NCI-H748 (cell line): ENCODE results near the gene ALDH18A1.
A peak's percentile ranks its signal among the peaks of the same experiment; 100 is the strongest.
"Not testable (repeated sequence)": the region's sequence is repeated elsewhere in the genome, so short reads cannot be mapped to it uniquely, and the experiment has no call there.

Experiments
- DNase-seq: peaks from one replicate; lab custom pipeline; 2025; ENCODE audit not compliant: unreplicated experiment; lab: John Stamatoyannopoulos, UW

ALDH18A1 gene

GRCh38 chr10:95651346-95652060, 5.0 kb downstream of the ALDH18A1 start:
- DNase-seq = no peak

- no peak for DNase-seq
Observed at GRCh38 chr10:95650232-95650631, 6.3 kb downstream of the ALDH18A1 start.

DNA sequence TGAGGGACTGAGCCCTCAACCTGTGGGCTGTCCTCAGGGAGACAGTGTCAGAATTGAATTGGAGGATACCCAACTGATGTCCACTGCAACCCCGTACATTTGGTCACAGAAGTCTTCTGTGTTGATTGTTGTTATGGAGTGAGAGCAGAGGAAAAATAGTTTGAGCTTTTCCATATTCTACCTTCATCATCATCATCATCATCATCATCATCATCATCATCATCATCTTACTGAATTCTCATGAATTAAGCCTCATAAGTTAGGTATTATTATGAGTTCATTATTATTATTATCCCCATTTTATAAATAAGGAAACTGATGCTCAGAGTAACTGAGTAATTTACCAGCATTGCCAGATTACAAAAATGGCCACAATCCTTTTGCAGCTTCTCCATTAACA, 8.4 kb downstream of the ALDH18A1 start:
- no peak for DNase-seq

- no peak for DNase-seq
Observed at GRCh38 chr10:95646160-95646559, 10.4 kb downstream of the ALDH18A1 start.

DNA sequence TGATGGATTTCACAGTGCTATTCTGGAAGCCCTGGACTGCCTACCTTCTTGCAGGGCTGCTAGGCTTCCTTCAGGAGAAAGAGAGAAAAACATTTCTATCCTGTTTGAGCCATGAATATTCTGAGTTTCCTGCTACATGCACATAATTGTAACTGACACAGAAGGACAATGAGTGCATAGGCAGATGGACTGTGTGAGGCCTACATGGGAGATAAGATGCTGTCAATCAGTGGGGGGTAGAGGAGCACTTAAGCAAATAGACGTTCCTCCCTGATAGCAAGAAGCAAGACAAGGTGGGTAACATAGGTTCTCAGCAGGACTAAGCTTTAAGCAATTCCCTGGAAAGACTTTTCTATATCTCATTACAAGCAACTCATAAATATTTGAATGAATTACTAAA, 11.6 kb downstream of the ALDH18A1 start:
- DNase-seq = no peak

GRCh38 chr10:95640891-95641315, 15.6 kb downstream of the ALDH18A1 start:
- DNase-seq = no peak

- no peak for DNase-seq
Observed at GRCh38 chr10:95637911-95638310, 18.6 kb downstream of the ALDH18A1 start.

- DNase-seq = no peak
Observed at GRCh38 chr10:95637140-95637539, 19.4 kb downstream of the ALDH18A1 start.

DNA sequence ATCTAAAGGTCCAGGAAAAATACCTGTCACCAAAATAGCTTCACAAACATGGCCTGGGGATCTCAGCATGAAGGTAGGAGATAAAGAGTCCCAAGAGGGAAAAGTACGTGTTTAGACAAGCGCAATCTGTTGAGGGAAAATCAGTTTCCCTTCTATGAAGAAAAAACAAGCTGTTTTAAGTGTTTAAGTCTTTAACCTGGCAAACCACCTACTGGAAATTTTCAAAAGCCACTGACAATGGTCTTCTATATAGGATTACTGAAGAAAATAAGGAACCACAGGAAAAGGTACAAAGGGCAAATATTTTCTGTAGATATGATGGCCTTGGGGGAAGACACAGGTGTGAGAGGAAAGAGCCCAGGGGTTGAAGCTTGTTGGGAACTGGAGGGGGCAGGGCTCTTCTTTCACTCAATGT, 21.2 kb downstream of the ALDH18A1 start:
- DNase-seq = no peak

- DNase-seq = no peak
Observed at GRCh38 chr10:95628786-95629185, 27.7 kb downstream of the ALDH18A1 start.

- no peak for DNase-seq
Observed at GRCh38 chr10:95626500-95626899, 30.0 kb downstream of the ALDH18A1 start.

GRCh38 chr10:95620415-95620814, 36.1 kb downstream of the ALDH18A1 start:
- not testable (repeated sequence) for DNase-seq

GRCh38 chr10:95618101-95618500, 38.4 kb downstream of the ALDH18A1 start:
- no peak for DNase-seq

DNA sequence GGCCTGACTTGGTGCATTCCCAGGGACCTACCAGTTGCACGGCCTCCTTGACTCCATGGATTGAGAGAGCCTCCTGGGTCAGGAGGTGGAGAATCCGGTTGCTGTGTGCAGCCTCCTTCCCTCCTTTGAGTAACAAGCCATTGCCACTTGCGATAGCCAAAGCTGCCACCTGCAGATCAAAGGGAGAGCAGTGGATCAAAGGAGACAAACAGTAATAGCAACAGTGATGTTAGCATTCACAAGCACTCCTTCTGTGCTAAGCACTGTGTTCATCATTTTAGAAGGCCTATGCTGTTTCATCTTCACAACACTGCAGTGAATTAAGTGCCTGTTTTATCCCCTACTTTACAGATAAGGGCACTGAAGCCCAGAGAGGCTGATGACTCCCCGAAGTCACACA, 40.1 kb downstream of the ALDH18A1 start:
- DNase-seq = no peak

GRCh38 chr10:95613330-95613729, 43.2 kb downstream of the ALDH18A1 start:
- no peak for DNase-seq

GRCh38 chr10:95610727-95611126, 45.8 kb downstream of the ALDH18A1 start:
- DNase-seq = no peak

DNA sequence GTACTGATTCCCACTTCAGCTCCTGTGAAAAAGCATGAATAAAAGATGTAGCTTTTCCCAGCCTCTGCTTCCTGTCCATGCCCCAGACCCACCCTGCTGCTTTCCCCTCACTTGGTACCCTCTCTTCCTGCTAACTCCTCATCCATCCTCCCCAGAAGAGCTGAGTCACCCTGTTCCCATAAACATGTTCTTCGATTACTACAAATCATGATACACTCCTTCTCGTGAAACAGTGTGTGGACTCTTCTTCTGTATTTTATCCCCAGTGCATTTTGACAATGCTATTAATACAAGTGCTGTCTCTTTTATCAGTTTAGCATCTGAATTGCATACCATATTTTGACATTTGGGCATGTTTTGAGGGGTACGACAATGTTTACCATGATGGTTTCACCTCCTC, 49.6 kb downstream of the ALDH18A1 start:
- DNase-seq = no peak

DNA sequence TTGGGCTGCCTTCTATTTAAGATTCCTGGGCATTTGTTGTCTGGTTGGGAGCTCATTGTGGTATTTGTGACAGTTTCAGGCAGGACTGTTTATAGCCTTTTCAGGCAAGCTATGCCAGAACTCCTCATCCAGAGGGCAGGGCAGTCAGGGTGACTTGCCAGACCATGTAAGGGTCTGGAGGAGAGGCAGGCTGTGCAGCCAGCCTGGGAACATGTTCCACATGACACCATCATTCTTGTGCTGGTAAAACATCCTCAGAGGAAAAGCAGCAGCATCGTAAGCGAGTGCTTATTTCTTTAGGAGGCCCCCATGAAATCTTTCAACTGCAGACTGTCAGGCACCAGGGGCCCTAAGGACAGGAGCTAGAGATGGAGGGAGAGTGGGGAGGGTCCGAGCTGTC, 51.3 kb downstream of the ALDH18A1 start:
- no peak for DNase-seq

DNA sequence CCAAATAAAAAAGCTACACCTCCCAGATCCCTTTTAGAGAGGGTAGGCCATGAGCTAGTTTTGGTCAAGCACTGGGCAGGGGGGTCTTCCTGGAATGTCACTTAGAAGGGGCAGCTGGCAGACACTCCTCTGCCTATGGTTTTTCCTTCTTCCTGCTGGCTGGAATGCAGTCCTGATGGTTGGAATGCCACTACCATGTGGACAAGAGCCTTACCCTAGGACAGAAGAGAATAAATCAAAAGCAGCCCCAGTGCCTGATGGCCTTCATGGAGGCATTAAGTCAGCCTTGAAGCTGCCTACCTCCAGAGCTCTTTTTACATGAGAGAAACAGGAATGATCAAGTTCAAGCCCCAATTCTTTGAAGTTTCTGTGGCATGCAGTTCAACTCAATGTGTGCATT, 51.9 kb downstream of the ALDH18A1 start:
- DNase-seq = no peak

- DNase-seq = no peak
Observed at GRCh38 chr10:95602382-95602781, 54.1 kb downstream of the ALDH18A1 start.

DNA sequence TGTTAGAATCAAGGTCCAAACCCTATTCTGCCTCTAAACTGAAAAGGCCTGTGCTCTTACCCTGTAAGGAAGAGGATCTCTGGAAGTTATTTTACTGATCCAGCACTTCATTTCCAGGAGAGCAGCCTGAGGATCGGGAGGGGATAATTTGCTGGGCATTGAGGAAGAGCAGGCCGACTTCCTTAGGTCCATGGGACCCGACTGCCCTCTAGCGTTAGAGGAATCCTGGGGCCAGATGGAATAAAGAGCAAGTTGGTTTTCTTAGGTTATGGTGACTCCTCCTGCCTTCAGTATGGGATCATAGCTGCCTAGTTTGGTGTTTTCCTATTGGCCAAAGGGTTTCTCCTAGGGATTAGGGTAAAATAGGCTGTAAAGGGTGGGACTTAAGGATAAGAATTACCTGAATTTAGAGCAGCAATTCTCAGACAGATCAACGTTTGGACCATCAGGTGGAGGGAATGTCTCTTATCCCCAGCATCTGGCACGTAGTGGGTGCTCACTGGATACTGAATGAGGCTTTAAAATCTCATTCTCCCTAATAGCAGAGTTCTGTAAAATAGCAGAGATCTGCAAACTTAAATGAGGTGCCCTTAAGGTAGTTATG, 55.3 kb downstream of the ALDH18A1 start:
- peak; percentile 72 for DNase-seq

DNA sequence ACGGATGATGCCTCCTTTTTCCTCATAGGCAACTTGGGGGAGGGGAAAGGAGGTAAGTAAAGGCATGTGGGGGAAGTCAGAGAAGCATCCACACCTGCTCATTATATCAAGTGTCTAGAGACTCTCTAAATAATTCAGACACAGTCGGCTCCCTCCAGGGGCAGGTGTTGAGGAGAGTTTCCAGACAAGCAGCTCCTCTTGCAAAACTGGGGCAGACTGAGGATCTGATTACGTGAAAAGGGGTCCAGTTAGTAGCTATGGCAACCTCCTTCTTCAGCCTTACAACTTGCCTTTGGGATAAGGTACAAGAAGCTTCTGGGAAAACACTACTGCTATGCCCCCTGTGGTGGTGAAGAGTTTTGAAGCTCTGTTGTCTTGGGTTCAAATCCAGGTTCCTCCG, 56.4 kb downstream of the ALDH18A1 start:
- no peak for DNase-seq

DNA sequence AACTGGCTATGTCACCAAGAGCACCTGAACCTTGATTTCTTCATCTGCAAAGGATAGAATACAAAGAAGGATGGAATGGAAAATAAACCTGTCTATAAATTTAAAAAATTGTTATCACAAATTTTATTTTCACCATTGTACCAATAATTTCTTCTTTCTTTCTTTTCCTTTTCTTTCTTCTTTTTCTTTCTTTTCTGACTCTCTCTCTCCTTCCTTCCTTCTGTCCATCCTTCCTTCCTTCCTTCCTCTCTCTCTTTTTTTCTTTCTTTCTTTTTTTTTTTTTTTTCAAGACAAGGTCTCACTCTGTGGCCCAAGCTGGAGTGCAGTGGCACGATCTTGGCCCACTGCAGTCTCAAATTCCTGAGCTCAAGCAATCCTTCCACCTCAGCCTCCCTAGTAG, 58.7 kb downstream of the ALDH18A1 start:
- DNase-seq = no peak
